OCI-M2 (cell line): ENCODE results near the gene CSNK1D.

Source experiments
- DNase-seq: peaks from one replicate; lab custom pipeline; 2025; ENCODE audit not compliant: unreplicated experiment; lab: John Stamatoyannopoulos, UW

Gene CSNK1D

GRCh38 chr17:82273327-82274133 is at the start of gene CSNK1D:
TSS of gene CSNK1D (minus strand) at chr17:82273700. CDS start at chr17:82273381, 319 bp downstream.
- peak; percentile 19 for DNase-seq

GRCh38 chr17:82322526-82323453 is 49.3 kb upstream of the CSNK1D start:
- no peak for DNase-seq

GRCh38 chr17:82321947-82322466 is 48.5 kb upstream of the CSNK1D start:
- DNase-seq: no peak

GRCh38 chr17:82320956-82321927 is 47.7 kb upstream of the CSNK1D start:
- no peak for DNase-seq

- DNase-seq: no peak
Observed at GRCh38 chr17:82320140-82320840, 46.8 kb upstream of the CSNK1D start.

GRCh38 chr17:82319619-82320062 is 46.1 kb upstream of the CSNK1D start:
- no peak for DNase-seq

- DNase-seq: no peak
Observed at GRCh38 chr17:82318772-82319606, 45.5 kb upstream of the CSNK1D start.

GRCh38 chr17:82318169-82318498 is 44.6 kb upstream of the CSNK1D start:
- DNase-seq: no peak

- DNase-seq: no peak
Observed at GRCh38 chr17:82317394-82318168, 44.1 kb upstream of the CSNK1D start, which contains the start of gene CD7. TSS of gene CD7 (minus strand) at chr17:82317608. CDS start at chr17:82317495, 113 bp downstream.

- DNase-seq: no peak
Observed at GRCh38 chr17:82316651-82317393, 43.3 kb upstream of the CSNK1D start.

- DNase-seq: no peak
Observed at GRCh38 chr17:82315703-82316358, 42.3 kb upstream of the CSNK1D start.

- DNase-seq: no peak
Observed at GRCh38 chr17:82314727-82315605, 41.5 kb upstream of the CSNK1D start.

- no peak for DNase-seq
Observed at GRCh38 chr17:82314012-82314726, 40.7 kb upstream of the CSNK1D start.

GRCh38 chr17:82313195-82314011 is 39.9 kb upstream of the CSNK1D start:
- DNase-seq: no peak
